H1 (cell line): Measurements from ENCODE around the gene S100PBP. TPM values are rescaled to one million over a fixed set of nuclear protein-coding genes. Genes with fewer than 3 reads are reported as not detected.

ENCODE experiments used
- CTCF ChIA-PET: fragments of 300-600 bp; sonication (Branson Sonifier 250); formaldehyde crosslinking; loops from one replicate; lab custom pipeline; 2021; ENCODE audit not compliant: partially characterized antibody; lab: Charles Lee
- POLR2A ChIA-PET: fragments of 300-600 bp; sonication (Branson Sonifier 250); formaldehyde crosslinking; loops from one replicate; lab custom pipeline; 2021; ENCODE audit warnings: inconsistent platforms; ENCODE audit not compliant: partially characterized antibody; lab: Charles Lee
- DNase-seq, 2 experiments: peaks; one replicate each; pipeline versions ENCODE4 v3.0.0 to v3.0.0-alpha.2; 2010 to 2022; ENCODE audit warnings: low spot score in 2 of 2, low read depth in 1 of 2, mixed read lengths in 1 of 2
- FAIRE-seq: peaks from 2 replicates; lab custom pipeline; 2011; peaks lifted over from hg19 to GRCh38; lab: Jason Lieb, UNC
- H2AFZ ChIP-seq: 2 replicates; pipeline ENCODE4 v1.8.1; 2012; ENCODE audit warnings: low read length, inconsistent platforms
- H2AK5ac ChIP-seq: 2 replicates; pipeline ENCODE4 v1.6.1; 2013; ENCODE audit warnings: low read depth, low read length
- H2BK120ac ChIP-seq: replicated peaks from 2 replicates; pipeline ENCODE3; 2013; ENCODE audit warnings: low read depth, low read length, inconsistent platforms
- H2BK12ac ChIP-seq: 2 replicates; pipeline ENCODE4 v1.6.1; 2013; ENCODE audit warnings: low read depth, low read length
- H2BK15ac ChIP-seq: 2 replicates; pipeline ENCODE4 v1.6.1; 2013; ENCODE audit warnings: low read length
- H2BK20ac ChIP-seq: 2 replicates; pipeline ENCODE4 v1.6.1; 2013; ENCODE audit warnings: low read length
- H2BK5ac ChIP-seq: 2 replicates; pipeline ENCODE4 v1.6.1; 2013; ENCODE audit warnings: low read depth, low read length
- H3K14ac ChIP-seq: 2 replicates; pipeline ENCODE4 v1.6.1; 2013; ENCODE audit warnings: inconsistent platforms; ENCODE audit not compliant: insufficient read length
- H3K18ac ChIP-seq: 2 replicates; pipeline ENCODE4 v1.6.1; 2013; ENCODE audit warnings: low read length; ENCODE audit errors: extremely low read depth
- H3K23ac ChIP-seq: 2 replicates; pipeline ENCODE4 v1.6.1; 2013; ENCODE audit warnings: inconsistent platforms; ENCODE audit not compliant: insufficient read length
- H3K23me2 ChIP-seq: 2 replicates; pipeline ENCODE4 v1.6.1; 2013; ENCODE audit warnings: low read depth, low read length
- H3K27ac ChIP-seq: 2 replicates; pipeline ENCODE4 v1.6.1; 2011; ENCODE audit warnings: low read depth, low read length, inconsistent platforms
- H3K27me3 ChIP-seq, 4 experiments: replicated peaks in 1 of 4; 1 replicate in 1 of 4; 2 replicates in 3 of 4; pipeline versions ENCODE4 v1.6.1 to v1.8.1; 2011 to 2013; ENCODE audit warnings: low read length in 3 of 4, mild to moderate bottlenecking in 3 of 4, inconsistent platforms in 2 of 4, mixed read lengths in 2 of 4, moderate library complexity in 1 of 4; ENCODE audit not compliant: control insufficient read depth in 3 of 4, insufficient read depth in 3 of 4; ENCODE audit errors: extremely low read depth in 1 of 4
- H3K36me3 ChIP-seq, 4 experiments: 2 replicates each; pipeline versions ENCODE4 v1.6.1 to v1.8.1; 2011 to 2013; ENCODE audit warnings: mild to moderate bottlenecking in 4 of 4, low read length in 3 of 4, moderate library complexity in 2 of 4, control low read depth in 1 of 4, inconsistent platforms in 1 of 4; ENCODE audit not compliant: insufficient read depth in 4 of 4, control insufficient read depth in 2 of 4
- H3K4ac ChIP-seq: replicated peaks from 2 replicates; pipeline ENCODE3; 2013; ENCODE audit warnings: low read length, low read depth, mixed read lengths, inconsistent platforms; ENCODE audit not compliant: insufficient read length
- H3K4me1 ChIP-seq, 4 experiments: replicated peaks in 1 of 4; 1 replicate in 1 of 4; 2 replicates in 3 of 4; pipeline versions ENCODE4 v1.6.1 to v1.8.1; 2011 to 2013; ENCODE audit warnings: low read length in 3 of 4, inconsistent platforms in 2 of 4, mixed read lengths in 1 of 4; ENCODE audit not compliant: insufficient read depth in 4 of 4, control insufficient read depth in 3 of 4
- H3K4me2 ChIP-seq, 2 experiments: 2 replicates each; pipeline versions ENCODE4 v1.6.1 to v1.8.1; 2011 to 2013; ENCODE audit warnings: low read depth in 2 of 2, low read length in 2 of 2, control low read depth in 1 of 2, inconsistent platforms in 1 of 2, mild to moderate bottlenecking in 1 of 2; ENCODE audit not compliant: insufficient read depth in 1 of 2
- H3K4me3 ChIP-seq, 4 experiments: fragments of 200-600, 300-600 bp in 1 of 4; sonication (generic), shearing (Covaris generic), sonication (Bioruptor Twin) in 1 of 4; 2 replicates each; pipeline versions ENCODE4 v1.5.1 to v1.8.1; 2011 to 2016; ENCODE audit warnings: low read length in 4 of 4, low read depth in 3 of 4, control low read depth in 2 of 4, inconsistent platforms in 2 of 4, mild to moderate bottlenecking in 2 of 4, mixed read lengths in 1 of 4, moderate library complexity in 1 of 4; ENCODE audit not compliant: insufficient read depth in 2 of 4; ENCODE audit errors: extremely low read depth in 1 of 4
- H3K56ac ChIP-seq: replicated peaks from 2 replicates; pipeline ENCODE3; 2013; ENCODE audit warnings: low read depth, mild to moderate bottlenecking, mixed read lengths, low read length, inconsistent platforms; ENCODE audit not compliant: insufficient read length
- H3K79me1 ChIP-seq: 2 replicates; pipeline ENCODE4 v1.6.1; 2013; ENCODE audit warnings: low read depth, low read length, control low read depth
- H3K79me2 ChIP-seq, 2 experiments: 2 replicates each; pipeline versions ENCODE4 v1.6.1 to v1.8.1; 2012 to 2013; ENCODE audit warnings: low read length in 2 of 2, mild to moderate bottlenecking in 2 of 2, inconsistent platforms in 1 of 2; ENCODE audit not compliant: insufficient read depth in 2 of 2, control insufficient read depth in 1 of 2
- H3K9ac ChIP-seq, 4 experiments: replicated peaks in 1 of 4; 1 replicate in 1 of 4; 2 replicates in 3 of 4; pipeline versions ENCODE4 v1.6.1 to v1.8.1; 2011 to 2013; ENCODE audit warnings: low read depth in 3 of 4, low read length in 3 of 4, control low read depth in 2 of 4, mild to moderate bottlenecking in 2 of 4, moderate library complexity in 2 of 4, inconsistent platforms in 1 of 4; ENCODE audit errors: extremely low read depth in 1 of 4
- H3K9me3 ChIP-seq, 2 experiments: 2 replicates each; pipeline versions ENCODE4 v1.6.1 to v1.8.1; 2012 to 2013; ENCODE audit warnings: mild to moderate bottlenecking in 2 of 2, moderate library complexity in 2 of 2, control low read depth in 1 of 2, inconsistent platforms in 1 of 2, low read depth in 1 of 2, low read length in 1 of 2, mixed read lengths in 1 of 2; ENCODE audit not compliant: insufficient read depth in 2 of 2
- H4K20me1 ChIP-seq, 2 experiments: replicated peaks in 1 of 2; 2 replicates each; pipeline versions ENCODE3 to v1.8.1; 2011 to 2013; ENCODE audit warnings: inconsistent platforms in 2 of 2, low read length in 2 of 2, mild to moderate bottlenecking in 1 of 2; ENCODE audit not compliant: insufficient read depth in 2 of 2, control insufficient read depth in 1 of 2
- H4K5ac ChIP-seq: 2 replicates; pipeline ENCODE4 v1.6.1; 2013; ENCODE audit warnings: low read length, low read depth, mixed read lengths, inconsistent platforms; ENCODE audit not compliant: insufficient read length
- H4K8ac ChIP-seq: 2 replicates; pipeline ENCODE4 v1.8.0; 2013; ENCODE audit warnings: mild to moderate bottlenecking, moderate library complexity, low read length, inconsistent platforms; ENCODE audit not compliant: insufficient read depth; ENCODE audit errors: extremely low read depth
- H4K91ac ChIP-seq: replicated peaks from 2 replicates; pipeline ENCODE3; 2013; ENCODE audit warnings: low read length, mixed read lengths, inconsistent platforms; ENCODE audit not compliant: insufficient read length
- BACH1 ChIP-seq: IDR thresholded peaks from 2 replicates; pipeline ENCODE4 v1.6.1; 2012; ENCODE audit warnings: low read length, improper control_type of control experiment
- BRCA1 ChIP-seq: IDR thresholded peaks from 2 replicates; pipeline ENCODE4 v1.6.1; 2012; ENCODE audit warnings: low read depth, low read length, improper control_type of control experiment
- CBX5 ChIP-seq: fragments of 300-800, 300-1000 bp; sonication (generic); IDR thresholded peaks from 2 replicates; pipeline ENCODE4 v1.7.1; 2016; ENCODE audit warnings: antibody characterized with exemption, low read length, low read depth
- EGR1 ChIP-seq: IDR thresholded peaks from 2 replicates; pipeline ENCODE4 v1.6.1; 2011; ENCODE audit warnings: low read depth, low read length, borderline replicate concordance
- GTF2F1 ChIP-seq: IDR thresholded peaks from 2 replicates; pipeline ENCODE4 v1.6.1; 2012; ENCODE audit warnings: low read depth, low read length, improper control_type of control experiment, borderline replicate concordance
- HDAC2 ChIP-seq, 2 experiments: fragments of 300-600 bp in 1 of 2; sonication (generic) in 1 of 2; IDR thresholded peaks; 2 replicates each; pipeline ENCODE4 v1.6.1; 2011 to 2012; ENCODE audit warnings: low read depth in 2 of 2, low read length in 2 of 2, mild to moderate bottlenecking in 2 of 2, moderate library complexity in 2 of 2, borderline replicate concordance in 1 of 2, inconsistent platforms in 1 of 2
- JUND ChIP-seq: IDR thresholded peaks from 2 replicates; pipeline ENCODE4 v1.6.1; 2011; ENCODE audit warnings: mild to moderate bottlenecking, improper control_type of control experiment, low read length
- KDM1A ChIP-seq: fragments of 200-600, 300-600 bp; sonication (generic); IDR thresholded peaks from 2 replicates; pipeline ENCODE4 v1.7.1; 2016; ENCODE audit warnings: mild to moderate bottlenecking, low read length, borderline replicate concordance
- MAX ChIP-seq: IDR thresholded peaks from 2 replicates; pipeline ENCODE4 v1.6.1; 2012; ENCODE audit warnings: inconsistent platforms
- NRF1 ChIP-seq: IDR thresholded peaks from 2 replicates; pipeline ENCODE4 v1.6.1; 2011; ENCODE audit warnings: mild to moderate bottlenecking, low read depth, low read length, improper control_type of control experiment
- RFX5 ChIP-seq: IDR thresholded peaks from 2 replicates; pipeline ENCODE4 v1.6.1; 2011; ENCODE audit warnings: low read depth, low read length, improper control_type of control experiment, borderline replicate concordance
- RNF2 ChIP-seq: fragments of 200-900, 300-1000 bp; sonication (generic); IDR thresholded peaks from 2 replicates; pipeline ENCODE4 v1.7.1; 2016; ENCODE audit warnings: borderline replicate concordance, low read depth, mild to moderate bottlenecking, antibody characterized with exemption, low read length; ENCODE audit not compliant: poor library complexity, severe bottlenecking; ENCODE audit errors: missing control alignments
- SIRT6 ChIP-seq: IDR thresholded peaks from one replicate; pipeline ENCODE4 v1.7.1; 2012; ENCODE audit warnings: low read length, inconsistent platforms
- SRF ChIP-seq: IDR thresholded peaks from 2 replicates; pipeline ENCODE4 v1.6.1; 2011; ENCODE audit warnings: mild to moderate bottlenecking, low read depth, low read length, moderate library complexity
- TAF7 ChIP-seq: optimal IDR thresholded peaks from 2 replicates; pipeline ENCODE3; 2011; ENCODE audit warnings: low read depth, mild to moderate bottlenecking, inconsistent platforms, low read length, moderate library complexity, borderline replicate concordance
- polyA plus RNA-seq, 7 experiments: library from polyadenylated mRNA; depleted of rRNA in 3 of 7; stranded (reverse) in 5 of 7; unstranded in 2 of 7; fragments of >200 nt in 5 of 7; fragments of 200-250 nt in 2 of 7; gene quantifications; 1 replicate in 5 of 7; 2 replicates in 1 of 7; 4 replicates in 1 of 7; pipeline versions ENCODE4 v1.2.1 to v1.2.3, GENCODE V29; 2011 to 2013; ENCODE audit warnings: missing spikeins in 2 of 7, mixed read lengths in 2 of 7
- total RNA-seq: library from RNA; stranded (reverse); fragmentation: NEBNext Ultra II Directional; extraction: Animal tissue kit (Norgen Biotek cat#: 25700); gene quantifications from 2 replicates; pipeline ENCODE4 v1.2.1, GENCODE V29; 2021

S100PBP gene
- total and polyA plus RNA-seq, 2 of the 8 experiments (the other 6 are each of a cell fraction or from before 2014, with no cell fraction given) = 43.8 to 68.3 TPM

- DNase-seq (no peak), FAIRE-seq (no peak)
- Histone ChIP-seq H2BK120ac (no peak overlapping the region), H2BK20ac (no peak overlapping the region), H4K91ac (no peak overlapping the region), H2BK15ac (no peak overlapping the region), H3K4me3 (no peak overlapping the region), H3K79me1 (no peaks in the 10 kb centered on the region), H3K9me3 (no peaks in the 10 kb centered on the region), H3K14ac (no peak overlapping the region), H3K18ac (no peak overlapping the region), H3K4me1 (peaks cover 0 to 22% (median 9%) of the 10 kb centered on the region in 4 experiments; a peak in 6 of 7 replicates), H2BK12ac (no peak overlapping the region), H3K23me2 (no peaks in the 10 kb centered on the region), H2AFZ (no peak overlapping the region), H3K56ac (no peak overlapping the region), H2BK5ac (no peak overlapping the region; the same call in 1 of the 2 replicates), H4K8ac (no peak overlapping the region), H3K27ac (no peak overlapping the region), H3K4ac (no peak overlapping the region), H4K20me1 (peaks cover 7% of the 10 kb centered on the region in 2 experiments), H3K27me3 (no peaks in the 10 kb centered on the region), H3K4me2 (no peak overlapping the region), H3K9ac (no peak overlapping the region), H4K5ac (no peak overlapping the region), H2AK5ac (no peak overlapping the region), H3K79me2 (no peaks in the 10 kb centered on the region), H3K23ac (no peak overlapping the region), H3K36me3 (peaks cover 14 to 69% (median 33%) of the 10 kb centered on the region in 4 experiments)
- ChIA-PET POLR2A (interaction anchor here (0.7 to 12.6 kb wide), 32 partner anchors 8 to 380 kb away, joined by 3 to 295 read pairs (median 8); partner anchors contain the start of genes BSDC1, FNDC5, RBBP4 and S100PBP), CTCF (interaction anchor here (0.6 to 12.2 kb wide), 24 partner anchors 9 to 374 kb away, joined by 3 to 329 read pairs (median 9); partner anchors contain the start of gene SYNC)
- TF ChIP-seq SRF (no peak), EGR1 (no peak), RFX5 (no peak), HDAC2 (IDR thresholded peaks at IDR 0.05; ENCODE audit: borderline replicate concordance in 1 of 2, low read depth in 2 of 2, low read length in 2 of 2) (no peak), SIRT6 (no peak), CBX5 (no peak), RNF2 (no peak), TAF7 (no peak), BRCA1 (no peak), KDM1A (no peak), JUND (no peak), NRF1 (no peak), BACH1 (no peak), MAX (no peak), GTF2F1 (no peak)
Measured at GRCh38 chr1:32774464-32774808, 43.0 kb upstream of the S100PBP start.
